SIG-M5 treated with dmso at 0.1 percent for 504 hours (cell line): ENCODE results near the gene TNFRSF17.
"Not testable (repeated sequence)": the region's sequence is repeated elsewhere in the genome, so short reads cannot be mapped to it uniquely, and the experiment has no call there.

Experiments
- DNase-seq: peaks from one replicate; lab custom pipeline; 2025; ENCODE audit not compliant: unreplicated experiment; lab: John Stamatoyannopoulos, UW

The TNFRSF17 gene

GRCh38 chr16:11964761-11965551 is at the start of gene TNFRSF17:
TSS of gene TNFRSF17 (plus strand) at chr16:11965210. CDS start at chr16:11965325, 115 bp downstream.
- no peak for DNase-seq

DNA sequence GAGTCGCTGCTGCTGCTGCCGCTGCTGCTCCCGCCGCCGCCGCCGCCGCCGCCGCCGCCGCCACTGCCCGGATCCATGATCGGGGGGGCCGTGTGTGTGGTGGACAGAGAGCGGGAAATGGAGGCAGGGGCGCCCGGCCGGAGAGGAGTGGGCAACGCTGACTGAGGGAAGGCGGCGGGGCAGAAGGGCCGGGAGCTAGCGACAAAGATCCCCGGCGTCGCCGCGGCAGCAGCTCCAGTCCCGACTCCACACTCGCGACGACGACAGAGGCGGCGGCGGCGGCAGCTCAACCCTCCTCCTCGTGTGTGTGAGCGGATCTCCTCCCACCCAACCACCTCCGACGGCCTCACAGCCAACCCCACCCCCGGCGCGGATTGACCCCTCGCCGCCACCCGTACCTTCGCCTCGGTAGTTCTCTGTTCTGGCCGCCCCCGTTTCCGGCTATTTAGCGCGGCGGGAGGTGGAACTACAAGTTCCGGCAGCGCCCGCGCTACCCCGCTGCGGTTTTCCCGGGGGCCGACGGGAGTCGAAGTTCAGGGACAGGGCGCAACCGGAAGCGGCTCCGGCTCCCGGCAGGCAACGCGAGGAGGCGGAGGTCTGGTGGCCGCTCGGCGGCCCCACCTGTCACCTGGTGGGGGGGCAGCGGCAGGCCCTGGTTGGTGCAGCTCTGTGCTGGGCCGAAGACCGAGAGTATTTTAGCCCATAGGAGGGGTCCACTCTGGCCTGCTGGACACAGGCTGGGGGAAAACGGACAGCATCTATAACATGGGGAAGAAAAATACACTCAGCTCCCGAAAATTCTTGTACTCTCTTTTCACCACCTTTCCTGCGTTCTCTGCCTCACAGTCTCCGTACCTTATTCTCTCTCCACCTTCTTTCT is 49.1 kb upstream of the TNFRSF17 start, which contains the start of gene GSPT1:
GSPT1 (minus strand) TSS at position 313 of the 880 bp plus-strand sequence; CDS start at position 77, 236 bp downstream.
- DNase-seq, result peak; percentile 97

DNA sequence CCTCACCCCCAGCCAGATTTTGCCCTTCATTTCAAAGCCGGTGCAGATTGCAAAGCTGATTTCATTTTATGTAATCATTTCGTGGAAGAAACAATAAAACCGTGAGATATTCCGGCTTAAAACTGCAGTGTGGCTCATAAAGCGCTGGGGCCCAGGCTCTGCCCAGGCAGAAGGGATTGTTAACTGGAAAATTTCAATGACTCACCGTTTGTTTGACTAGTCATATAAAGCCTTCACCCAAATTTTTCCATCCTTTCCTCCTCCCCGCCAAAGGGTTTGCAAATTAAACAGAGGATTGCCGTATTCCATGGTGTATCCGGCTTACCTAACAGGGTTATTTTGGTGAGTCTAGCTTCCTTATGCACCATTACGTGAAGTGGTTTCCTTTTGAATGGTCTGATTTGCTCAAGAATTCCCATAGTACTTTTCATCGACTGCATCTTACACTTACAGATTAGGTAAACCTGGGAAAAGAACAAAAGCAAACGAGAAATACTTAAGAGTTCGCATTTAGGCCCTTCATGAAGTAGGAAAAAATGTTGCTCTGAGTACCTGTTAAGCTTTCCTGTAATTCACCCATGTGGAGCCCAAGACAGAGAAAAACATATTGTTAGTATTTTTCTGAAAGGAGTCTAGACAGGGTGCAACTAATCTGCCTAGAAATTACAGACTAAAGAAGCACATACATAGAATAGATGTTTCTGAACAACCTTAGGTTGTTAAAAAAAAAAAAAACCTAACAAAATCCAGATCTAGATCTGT is 48.3 kb upstream of the TNFRSF17 start:
- peak; percentile 69 for DNase-seq

- not testable (repeated sequence) for DNase-seq
Observed at GRCh38 chr16:11924046-11924445, 41.0 kb upstream of the TNFRSF17 start.

GRCh38 chr16:11927350-11927749 is 37.7 kb upstream of the TNFRSF17 start:
- not testable (repeated sequence) for DNase-seq

DNA sequence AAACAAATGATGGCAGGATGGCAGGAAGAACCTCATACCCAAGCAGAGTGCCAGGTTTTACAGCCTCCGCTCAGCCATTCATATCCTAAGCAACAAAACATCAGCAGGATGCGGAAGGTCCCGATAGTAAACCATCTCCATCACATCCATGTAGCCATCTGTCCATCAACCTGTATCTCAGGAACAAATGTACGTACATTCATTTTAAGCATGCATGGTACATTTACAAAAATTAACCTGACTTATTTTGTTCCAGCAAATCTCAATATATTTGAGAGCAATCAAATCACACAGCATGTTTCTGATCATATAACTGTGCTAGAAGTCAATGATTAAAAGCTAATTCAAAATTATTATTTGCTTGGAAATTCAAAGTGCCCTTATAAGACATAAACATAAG is 23.1 kb upstream of the TNFRSF17 start, which contains the start of gene NPIPB2:
NPIPB2 (minus strand) TSS at position 101 of the 400 bp plus-strand sequence; CDS start at position 101, 0 bp downstream.
- not testable (repeated sequence) for DNase-seq

DNA sequence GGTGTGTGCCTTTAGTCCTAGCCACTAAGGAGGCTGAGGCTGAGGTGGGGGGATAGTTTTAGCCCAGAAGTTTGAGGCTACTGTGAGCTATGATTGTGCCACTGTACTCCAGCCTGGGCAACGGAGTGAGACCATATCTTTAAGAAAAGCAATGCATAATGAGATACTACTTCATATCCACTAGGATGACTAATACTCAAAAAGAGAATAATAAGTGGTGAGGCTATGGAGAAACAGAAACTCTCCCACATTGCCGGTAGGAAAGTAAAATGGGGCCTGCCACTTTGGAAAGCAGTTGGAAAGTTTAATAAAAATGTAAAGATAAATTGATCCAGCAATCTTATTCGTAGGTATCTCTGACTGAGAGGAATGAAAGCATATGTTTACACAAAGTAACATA is 18.6 kb upstream of the TNFRSF17 start:
- DNase-seq, result no peak

DNA sequence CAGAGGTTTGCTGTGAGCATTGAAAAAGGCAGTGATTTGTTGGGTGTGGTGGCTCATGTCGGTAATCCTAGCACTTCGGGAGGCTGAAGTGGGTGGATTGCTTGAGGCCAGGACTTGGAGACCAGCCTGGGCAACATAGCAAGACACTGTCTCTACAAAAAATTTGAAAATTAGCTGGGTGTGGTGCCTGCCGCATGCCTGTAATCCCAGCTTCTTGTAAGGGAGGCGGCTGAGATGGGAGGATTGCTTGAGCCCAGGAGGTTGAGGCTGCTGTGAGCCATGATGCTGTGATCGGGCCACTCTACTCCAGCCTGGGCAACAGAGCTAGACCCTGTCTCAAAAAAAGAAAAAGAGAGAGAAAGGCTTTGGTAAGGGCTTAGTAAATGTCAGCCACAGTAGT is 16.2 kb upstream of the TNFRSF17 start:
- DNase-seq, result no peak

GRCh38 chr16:11949527-11949926 is 15.5 kb upstream of the TNFRSF17 start:
- DNase-seq, result peak; percentile 61

GRCh38 chr16:11950388-11950787 is 14.6 kb upstream of the TNFRSF17 start:
- DNase-seq, result no peak

GRCh38 chr16:11953576-11953975 is 11.4 kb upstream of the TNFRSF17 start:
- not testable (repeated sequence) for DNase-seq

GRCh38 chr16:11955713-11956123 is 9.3 kb upstream of the TNFRSF17 start:
- DNase-seq, result no peak

GRCh38 chr16:11956558-11956957 is 8.5 kb upstream of the TNFRSF17 start:
- DNase-seq, result no peak

- no peak for DNase-seq
Observed at GRCh38 chr16:11957591-11958395, 7.2 kb upstream of the TNFRSF17 start.

- DNase-seq, result not testable (repeated sequence)
Observed at GRCh38 chr16:11962457-11962856, 2.6 kb upstream of the TNFRSF17 start.

GRCh38 chr16:11962978-11963377 is 2.0 kb upstream of the TNFRSF17 start:
- not testable (repeated sequence) for DNase-seq

GRCh38 chr16:11963706-11964105 is 1.3 kb upstream of the TNFRSF17 start:
- no peak for DNase-seq

- DNase-seq, result peak; percentile 32
Observed at GRCh38 chr16:11966173-11966572, 1.2 kb downstream of the TNFRSF17 start.

- no peak for DNase-seq
Observed at GRCh38 chr16:11967195-11967911, 2.3 kb downstream of the TNFRSF17 start.
